ENCODE measurements around the gene RASIP1. TPM values are rescaled to one million over a fixed set of nuclear protein-coding genes. Genes with fewer than 3 reads are reported as not detected.
A peak's percentile ranks its signal among the peaks of the same experiment; 100 is the strongest.
"Not testable (repeated sequence)": the region's sequence is repeated elsewhere in the genome, so short reads cannot be mapped to it uniquely, and the experiment has no call there.

The RASIP1 gene
- total RNA-seq, 2 experiments from 2014 or later: not detected

DNA sequence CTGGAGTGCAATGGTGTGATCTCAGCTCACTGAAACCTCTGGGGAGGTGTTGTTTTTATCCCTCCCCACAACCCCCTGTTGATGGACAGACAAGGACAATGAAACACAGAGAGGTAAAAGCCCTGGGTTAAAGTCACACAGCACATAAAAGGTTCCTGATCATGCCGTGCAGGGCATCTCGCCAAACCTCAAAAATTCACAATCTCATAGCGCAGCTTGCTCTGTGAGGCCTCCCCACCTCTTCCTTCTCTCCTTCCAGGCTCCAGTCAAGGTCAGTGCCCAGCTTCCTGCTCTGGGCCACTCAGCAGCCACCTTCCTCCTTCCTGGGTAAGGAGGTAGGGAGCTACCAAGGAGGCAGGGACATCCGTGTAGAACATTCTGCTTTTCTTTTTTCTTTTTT is 42.4 kb downstream of the RASIP1 start:
- Mint-ChIP-seq H3K27me3 (peaks cover 16% of the 10 kb centered on the region), H3K4me3 (peak overlapping the region; percentile 25), H3K4me1 (peaks cover 9% of the 10 kb centered on the region), H3K9me3 (no peaks in the 10 kb centered on the region), H3K36me3 (peaks cover 1% of the 10 kb centered on the region), H3K27ac (no peak overlapping the region)
- DNase-seq (no peak), ATAC-seq (ENCODE audit: low read depth) (no peak)
- POLR2A ChIA-PET: no interaction called here

DNA sequence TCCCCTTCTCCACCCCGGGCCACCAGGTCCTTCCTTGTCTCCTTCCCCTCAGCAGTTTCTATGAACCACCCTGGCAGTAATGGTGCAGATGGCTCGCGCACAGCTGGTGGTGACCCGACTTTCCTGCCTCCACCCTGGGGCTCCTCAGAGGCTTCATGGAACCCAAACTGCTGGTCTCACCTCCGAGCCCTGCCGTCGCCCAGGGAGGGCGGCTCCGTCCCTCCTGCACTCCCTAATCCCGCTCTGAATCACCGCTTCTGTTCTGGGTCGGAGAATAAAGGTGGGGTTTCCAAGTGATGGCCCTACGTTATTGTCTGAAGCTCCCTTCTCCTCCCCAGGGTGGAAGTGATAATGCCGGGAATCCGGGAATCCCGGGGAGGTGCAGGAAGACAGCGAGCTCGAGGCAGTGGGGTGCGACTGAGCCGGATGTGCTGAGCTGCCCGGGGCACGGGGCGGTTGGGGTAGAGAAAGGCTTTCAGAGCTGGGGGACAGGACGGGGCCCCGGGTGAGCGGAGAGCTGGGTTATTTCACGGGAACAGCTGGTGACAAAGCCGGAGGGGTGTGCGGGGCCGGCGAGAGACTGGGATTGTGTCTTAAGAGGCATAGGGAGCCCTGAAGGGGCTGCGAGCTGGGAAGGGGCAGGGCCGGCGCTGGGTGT is 43.9 kb downstream of the RASIP1 start:
- H3K27me3 Mint-ChIP-seq: peaks cover 16% of the 10 kb centered on the region
- peak overlapping the region; percentile 59 for H3K4me3 Mint-ChIP-seq
- ATAC-seq (ENCODE audit: low read depth) (peak; percentile 81), DNase-seq (no peak)
- H3K9me3 Mint-ChIP-seq: no peaks in the 10 kb centered on the region
- H3K4me1 Mint-ChIP-seq: peaks cover 9% of the 10 kb centered on the region
- peaks cover 1% of the 10 kb centered on the region for H3K36me3 Mint-ChIP-seq
- POLR2A ChIA-PET: interaction anchor here (0.9 to 1.0 kb wide), 2 partner anchors 24 to 47 kb away, joined by 4 read pairs; no protein-coding TSS in a partner anchor
- no peak overlapping the region for H3K27ac Mint-ChIP-seq

DNA sequence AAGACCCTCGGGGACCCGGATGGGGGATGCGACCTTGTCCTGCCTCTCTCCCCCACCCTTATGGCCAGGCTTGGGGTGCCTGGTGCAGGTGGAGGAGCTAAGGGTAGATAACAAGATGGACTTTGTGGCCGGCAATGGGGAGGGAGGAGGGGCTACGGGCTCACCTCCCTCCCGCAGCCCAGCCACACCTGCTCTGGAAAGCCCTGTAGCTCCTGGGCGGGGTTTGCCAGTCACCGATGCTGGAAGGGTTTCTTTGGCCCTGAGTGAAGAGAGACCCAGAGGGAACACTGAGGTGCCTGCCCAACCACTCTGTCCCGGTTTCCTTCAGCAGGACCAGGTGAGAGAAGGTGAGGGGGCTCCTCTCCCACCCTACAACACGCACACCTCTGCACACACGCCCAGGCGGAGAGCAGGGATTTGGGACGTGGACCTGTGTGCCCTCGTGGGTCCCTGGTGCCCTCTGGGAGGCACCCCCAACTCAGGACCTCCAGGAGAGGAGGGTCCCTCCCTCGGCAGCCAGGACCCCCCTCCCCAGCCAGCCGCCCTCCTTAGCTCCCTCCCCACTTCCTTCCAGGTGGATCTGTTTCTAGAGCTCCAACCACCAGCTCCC is 44.6 kb downstream of the RASIP1 start, which contains the start of gene FUT2:
Gene FUT2, plus strand, starts transcription at position 229 of the 610 bp plus-strand sequence. CDS start 6,986 bp downstream, outside the sequence.
- POLR2A ChIA-PET: interaction anchor here (0.9 to 1.0 kb wide), 2 partner anchors 25 to 46 kb away, joined by 4 read pairs; no protein-coding TSS in a partner anchor
- H3K27ac Mint-ChIP-seq: no peak within 1 kb of the TSS

DNA sequence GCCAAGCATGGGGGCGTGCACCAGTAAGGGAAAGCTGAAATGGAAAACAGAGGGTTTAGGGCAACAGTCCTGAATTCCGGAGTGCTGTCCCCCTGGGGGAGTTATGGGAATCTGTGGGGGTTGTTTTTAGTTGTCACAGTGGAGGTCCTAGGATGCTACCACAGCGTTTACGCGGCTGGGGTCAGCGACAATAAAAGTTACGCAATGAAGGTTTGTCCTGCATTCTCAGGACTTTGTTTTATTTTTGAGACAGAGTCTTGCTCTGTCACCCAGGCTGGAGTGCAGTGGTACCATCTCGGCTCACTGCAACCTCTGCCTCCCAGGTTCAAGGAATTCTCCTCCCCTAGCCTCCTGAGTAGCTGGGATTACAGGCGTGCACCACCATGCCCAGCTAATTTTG is 46.8 kb downstream of the RASIP1 start:
- H3K4me3 Mint-ChIP-seq; H3K9me3 Mint-ChIP-seq; POLR2A ChIA-PET; ATAC-seq (ENCODE audit: low read depth); H3K36me3 Mint-ChIP-seq; DNase-seq; H3K4me1 Mint-ChIP-seq; H3K27ac Mint-ChIP-seq: not testable (repeated sequence)
- H3K27me3 Mint-ChIP-seq: peaks cover 16% of the 10 kb centered on the region

More for the DNA sequence above, 44.6 kb downstream of the RASIP1 start, which contains the start of gene FUT2:
- DNase-seq (no peak), ATAC-seq (ENCODE audit: low read depth) (no peak)
- peak within 1 kb of the TSS; percentile 59 for H3K4me3 Mint-ChIP-seq
- no peaks in the 10 kb centered on the region for H3K9me3 Mint-ChIP-seq
- peaks cover 1% of the 10 kb centered on the region for H3K36me3 Mint-ChIP-seq
- peaks cover 9% of the 10 kb centered on the region for H3K4me1 Mint-ChIP-seq
- peaks cover 16% of the 10 kb centered on the region for H3K27me3 Mint-ChIP-seq

DNA sequence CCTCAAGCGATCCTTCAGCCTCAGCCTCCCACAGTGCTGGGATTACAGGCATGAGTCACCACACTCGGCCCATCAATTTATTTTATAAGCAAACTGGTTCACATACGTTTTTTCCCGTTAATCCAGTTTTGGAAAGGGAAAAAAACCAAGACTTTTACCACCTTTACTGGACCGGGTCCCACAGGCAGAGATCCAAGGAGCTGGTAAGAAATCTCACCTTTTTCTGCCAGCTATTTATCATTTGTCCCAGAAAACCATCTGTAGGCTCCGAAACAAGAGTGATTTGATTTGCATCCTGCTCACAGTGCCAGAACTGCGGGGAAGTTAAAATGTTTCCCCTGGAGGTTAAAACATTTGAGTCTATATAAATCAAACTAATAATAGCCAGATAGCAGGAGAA is 51.0 kb downstream of the RASIP1 start:
- peaks cover 1% of the 10 kb centered on the region for H3K27me3 Mint-ChIP-seq
- no peak overlapping the region for H3K4me3 Mint-ChIP-seq
- H3K4me1 Mint-ChIP-seq: no peaks in the 10 kb centered on the region
- H3K27ac Mint-ChIP-seq: no peak overlapping the region
- POLR2A ChIA-PET: no interaction called here
- no peaks in the 10 kb centered on the region for H3K9me3 Mint-ChIP-seq
- no peaks in the 10 kb centered on the region for H3K36me3 Mint-ChIP-seq
- ATAC-seq (ENCODE audit: low read depth) (no peak), DNase-seq (no peak)

DNA sequence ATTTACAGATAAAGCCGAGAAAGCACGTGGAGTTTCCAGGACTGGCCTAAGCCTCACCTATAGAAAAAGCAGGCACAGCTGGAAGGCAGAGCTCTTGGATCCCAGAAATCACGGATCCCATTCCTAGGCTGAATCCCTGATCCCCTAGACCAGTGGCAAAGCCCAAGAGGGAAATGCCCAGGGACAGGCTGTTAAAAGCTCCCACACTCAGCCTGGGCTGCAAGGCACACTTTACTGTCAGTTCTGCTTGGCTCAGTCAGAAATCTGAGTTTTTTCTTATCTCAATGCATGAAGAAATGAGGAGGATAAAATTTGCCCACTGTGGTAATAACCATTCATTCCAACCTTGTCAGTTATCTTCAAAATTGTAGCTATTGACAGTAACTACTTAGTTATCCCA is 52.6 kb downstream of the RASIP1 start:
- no peak overlapping the region for H3K4me3 Mint-ChIP-seq
- H3K36me3 Mint-ChIP-seq: no peaks in the 10 kb centered on the region
- ATAC-seq (ENCODE audit: low read depth) (no peak), DNase-seq (no peak)
- POLR2A ChIA-PET: interaction anchor here (0.6 kb wide), 1 partner anchor 29 kb away, joined by 3 read pairs; no protein-coding TSS in a partner anchor
- no peak overlapping the region for H3K27ac Mint-ChIP-seq
- H3K4me1 Mint-ChIP-seq: no peaks in the 10 kb centered on the region
- peaks cover 1% of the 10 kb centered on the region for H3K27me3 Mint-ChIP-seq
- H3K9me3 Mint-ChIP-seq: no peaks in the 10 kb centered on the region

DNA sequence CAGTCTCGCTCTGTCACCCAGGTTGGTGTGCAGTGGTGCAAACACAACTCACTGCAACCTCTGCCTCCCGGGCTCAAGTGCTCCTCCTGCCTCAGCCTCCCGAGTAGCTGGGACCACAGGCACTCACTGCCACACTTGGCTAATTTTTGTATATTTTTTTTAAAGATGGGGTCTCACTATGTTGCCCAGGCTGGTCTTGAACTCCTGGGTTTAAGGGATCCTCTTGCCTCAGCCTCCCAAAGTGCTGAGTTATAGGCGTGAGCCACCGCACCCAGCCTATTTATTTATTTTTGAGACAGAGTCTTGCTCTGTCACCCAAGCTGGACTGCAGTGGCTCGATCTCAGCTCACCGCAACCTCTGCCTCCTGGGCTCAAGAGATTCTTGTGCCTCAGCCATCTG is 53.8 kb downstream of the RASIP1 start:
- H3K27ac Mint-ChIP-seq: not testable (repeated sequence)

DNA sequence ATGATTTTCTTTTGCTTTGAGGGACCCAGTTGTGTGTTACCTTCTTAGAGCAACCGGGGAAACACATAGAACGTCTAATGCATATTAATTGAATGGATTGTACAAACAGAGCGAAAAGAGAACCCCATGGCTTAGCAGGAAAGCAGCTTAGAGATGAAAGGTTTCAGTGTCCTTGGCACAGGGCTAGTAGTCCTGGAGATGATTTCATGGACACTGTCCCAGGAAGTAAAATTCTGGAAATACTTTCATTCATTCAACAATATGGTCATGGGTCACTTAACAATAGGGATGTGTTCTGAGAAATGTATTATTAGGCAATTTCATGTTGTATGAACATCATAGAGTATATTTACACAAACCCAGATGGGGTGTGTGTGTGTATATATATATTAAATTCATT is 54.3 kb downstream of the RASIP1 start:
- ATAC-seq (ENCODE audit: low read depth): no peak

More for the DNA sequence above, 53.8 kb downstream of the RASIP1 start:
- ATAC-seq (ENCODE audit: low read depth); H3K9me3 Mint-ChIP-seq; POLR2A ChIA-PET; H3K4me1 Mint-ChIP-seq; H3K27me3 Mint-ChIP-seq; DNase-seq; H3K36me3 Mint-ChIP-seq; H3K4me3 Mint-ChIP-seq: not testable (repeated sequence)

DNA sequence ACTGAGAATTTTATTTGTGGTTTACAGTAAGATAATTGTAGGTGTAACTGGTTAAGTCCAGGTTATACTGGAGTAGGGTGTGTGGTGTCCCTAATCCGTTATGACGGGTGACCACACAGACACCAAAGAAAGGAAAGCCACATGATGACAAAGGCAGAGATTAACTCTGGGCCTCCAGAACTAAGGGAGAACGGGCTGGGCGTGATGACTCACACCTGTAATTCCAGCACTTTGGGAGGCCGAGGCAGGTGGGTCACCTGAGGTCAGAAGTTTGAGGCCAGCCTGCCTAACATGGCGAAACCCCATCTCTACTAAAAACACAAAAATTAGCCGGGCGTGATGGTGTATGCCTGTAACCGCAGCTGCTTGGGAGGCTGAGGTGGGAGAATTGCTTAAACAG is 54.8 kb downstream of the RASIP1 start:
- Mint-ChIP-seq H3K4me3 (no peak overlapping the region), H3K36me3 (no peaks in the 10 kb centered on the region), H3K27me3 (peaks cover 1% of the 10 kb centered on the region), H3K4me1 (no peaks in the 10 kb centered on the region), H3K9me3 (no peaks in the 10 kb centered on the region), H3K27ac (no peak overlapping the region)
- POLR2A ChIA-PET: no interaction called here
- DNase-seq: no peak
- no peak for ATAC-seq (ENCODE audit: low read depth)

More for the DNA sequence above, 54.3 kb downstream of the RASIP1 start:
- Mint-ChIP-seq H3K27ac (no peak overlapping the region), H3K27me3 (peaks cover 1% of the 10 kb centered on the region), H3K4me3 (no peak overlapping the region), H3K4me1 (no peaks in the 10 kb centered on the region), H3K9me3 (no peaks in the 10 kb centered on the region), H3K36me3 (no peaks in the 10 kb centered on the region)
- no peak for DNase-seq
- POLR2A ChIA-PET: no interaction called here

DNA sequence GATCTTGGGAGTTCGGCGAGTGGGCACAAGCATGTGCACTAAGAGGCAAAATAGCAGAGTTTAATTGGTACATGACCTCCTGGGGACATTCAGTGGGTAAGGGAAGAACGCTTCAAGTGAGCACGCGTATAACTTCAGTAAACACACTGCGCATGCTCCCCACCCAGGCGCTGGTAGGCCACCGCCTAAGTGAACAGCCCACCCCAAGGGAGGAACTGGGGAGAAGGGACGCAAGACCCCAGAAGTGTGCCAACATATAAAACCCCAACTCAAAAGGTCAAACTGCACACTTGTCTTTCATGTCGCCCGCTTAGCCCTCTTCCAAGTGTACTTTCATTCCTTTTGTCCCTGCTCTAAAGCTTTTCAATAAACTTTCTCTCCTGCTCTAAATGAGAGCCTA is 57.1 kb downstream of the RASIP1 start:
- ATAC-seq (ENCODE audit: low read depth) (no peak), DNase-seq (no peak)
- H3K9me3 Mint-ChIP-seq: no peaks in the 10 kb centered on the region
- no peak overlapping the region for H3K27ac Mint-ChIP-seq
- peaks cover 1% of the 10 kb centered on the region for H3K27me3 Mint-ChIP-seq
- H3K4me3 Mint-ChIP-seq: peak overlapping the region; percentile 42
- H3K36me3 Mint-ChIP-seq: no peaks in the 10 kb centered on the region
- no peaks in the 10 kb centered on the region for H3K4me1 Mint-ChIP-seq
- POLR2A ChIA-PET: interaction anchor here (0.7 kb wide), 1 partner anchor 21 kb away, joined by 3 read pairs; no protein-coding TSS in a partner anchor

DNA sequence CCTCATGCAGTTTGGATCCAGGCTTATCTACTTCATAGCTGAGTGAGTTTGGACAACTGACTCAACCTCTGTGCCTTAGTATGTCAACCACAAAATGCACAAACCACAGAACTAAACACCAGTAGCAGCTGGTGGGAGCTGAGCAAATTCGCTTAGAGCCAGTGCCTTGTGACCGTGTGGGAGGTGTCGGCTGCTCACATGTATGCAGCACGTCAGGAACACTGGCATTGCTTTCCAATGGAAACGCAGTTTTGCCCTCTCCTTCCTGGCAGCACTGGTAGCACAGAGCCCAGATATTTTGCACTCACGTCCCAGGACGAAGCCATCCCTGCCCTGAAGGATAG is 59.3 kb downstream of the RASIP1 start:
- POLR2A ChIA-PET: no interaction called here
- ATAC-seq (ENCODE audit: low read depth): no peak
- no peak for DNase-seq
- Mint-ChIP-seq H3K36me3 (no peaks in the 10 kb centered on the region), H3K4me3 (no peak overlapping the region), H3K27ac (no peak overlapping the region), H3K27me3 (peaks cover 2% of the 10 kb centered on the region), H3K9me3 (no peaks in the 10 kb centered on the region), H3K4me1 (no peaks in the 10 kb centered on the region)

DNA sequence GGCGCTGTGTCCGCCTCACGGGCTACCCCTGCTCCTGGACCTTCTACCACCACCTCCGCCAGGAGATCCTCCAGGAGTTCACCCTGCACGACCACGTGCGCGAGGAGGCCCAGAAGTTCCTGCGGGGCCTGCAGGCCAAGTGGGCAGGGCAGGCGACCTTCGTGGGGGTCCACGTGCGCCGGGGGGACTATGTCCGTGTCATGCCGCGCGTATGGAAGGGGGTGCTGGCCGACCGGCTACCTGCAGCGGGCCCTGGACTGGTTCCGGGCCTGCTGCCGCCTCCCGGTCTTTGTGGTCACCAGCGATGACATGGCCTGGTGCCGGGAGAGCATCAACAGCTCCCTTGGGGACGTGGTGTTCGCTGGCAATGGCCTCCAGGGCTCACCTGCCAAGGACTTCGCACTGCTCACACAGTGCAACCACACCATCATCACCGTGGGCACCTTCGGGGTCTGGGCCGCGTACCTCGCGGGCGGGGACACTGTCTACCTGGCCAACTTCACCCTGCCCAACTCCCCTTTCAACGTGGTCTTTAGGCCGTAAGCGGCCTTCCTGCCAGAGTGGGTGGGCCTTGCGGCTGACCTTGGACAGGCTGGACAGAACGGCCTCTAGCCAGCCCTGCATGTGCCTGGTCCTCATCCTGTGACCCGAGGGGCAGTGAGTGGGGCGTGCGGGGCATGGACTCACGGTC is 59.8 kb downstream of the RASIP1 start:
- H3K27ac Mint-ChIP-seq: no peak overlapping the region

DNA sequence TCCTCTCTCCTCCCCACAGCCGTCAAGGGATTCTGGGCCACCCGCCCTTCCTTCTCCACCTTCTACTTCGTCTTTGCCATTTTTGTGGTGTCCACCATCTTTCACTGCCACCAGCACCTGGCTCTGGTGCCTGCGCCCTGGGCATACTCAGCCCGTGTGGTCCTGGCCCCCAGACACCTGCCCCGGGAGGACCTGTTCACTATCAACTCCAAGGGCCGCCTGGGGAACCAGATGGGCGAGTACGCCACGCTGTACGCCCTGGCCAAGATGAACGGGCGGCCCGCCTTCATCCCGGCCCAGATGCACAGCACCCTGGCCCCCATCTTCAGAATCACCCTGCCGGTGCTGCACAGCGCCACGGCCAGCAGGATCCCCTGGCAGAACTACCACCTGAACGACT is 60.4 kb downstream of the RASIP1 start:
- H3K9me3 Mint-ChIP-seq; H3K4me1 Mint-ChIP-seq; DNase-seq; H3K27ac Mint-ChIP-seq; ATAC-seq (ENCODE audit: low read depth); H3K4me3 Mint-ChIP-seq; H3K27me3 Mint-ChIP-seq; POLR2A ChIA-PET; H3K36me3 Mint-ChIP-seq: not testable (repeated sequence)

More for the DNA sequence above, 59.8 kb downstream of the RASIP1 start:
- Mint-ChIP-seq H3K27me3 (peaks cover 3% of the 10 kb centered on the region), H3K4me3 (no peak overlapping the region), H3K4me1 (no peaks in the 10 kb centered on the region), H3K36me3 (no peaks in the 10 kb centered on the region), H3K9me3 (no peaks in the 10 kb centered on the region)
- no peak for ATAC-seq (ENCODE audit: low read depth)
- POLR2A ChIA-PET: no interaction called here
- no peak for DNase-seq

DNA sequence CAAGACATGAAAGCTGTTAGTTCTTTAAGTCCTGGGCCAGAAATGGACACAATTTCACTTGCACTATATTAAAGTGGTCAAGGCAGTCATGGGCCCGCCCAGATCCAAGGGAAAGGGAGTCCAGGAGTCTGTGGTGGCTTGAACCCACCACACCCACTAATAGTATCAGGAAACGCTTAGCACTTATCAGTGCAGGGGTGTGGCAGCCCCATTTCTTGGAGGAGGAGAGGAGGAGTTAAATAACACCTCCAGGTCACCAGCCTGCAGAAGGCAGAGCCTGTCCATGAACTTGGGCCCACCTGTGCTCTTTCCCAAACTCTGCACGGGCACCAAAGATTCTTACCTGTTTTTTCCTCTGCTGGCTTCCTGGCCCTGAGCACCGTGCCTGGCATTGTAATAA is 62.2 kb downstream of the RASIP1 start:
- no peak overlapping the region for H3K27ac Mint-ChIP-seq
- no peaks in the 10 kb centered on the region for H3K9me3 Mint-ChIP-seq
- H3K36me3 Mint-ChIP-seq: no peaks in the 10 kb centered on the region

More for the DNA sequence above, 62.2 kb downstream of the RASIP1 start:
- ATAC-seq (ENCODE audit: low read depth): no peak
- Mint-ChIP-seq H3K4me1 (peaks cover 6% of the 10 kb centered on the region), H3K4me3 (no peak overlapping the region), H3K27me3 (peaks cover 3% of the 10 kb centered on the region)
- POLR2A ChIA-PET: no interaction called here
- no peak for DNase-seq
